ENCODE results near the gene USP38.

- no peak for TF ChIP-seq POLR2A (IDR thresholded peaks at IDR 0.05)
- TF ChIP-seq, protein P1, sequence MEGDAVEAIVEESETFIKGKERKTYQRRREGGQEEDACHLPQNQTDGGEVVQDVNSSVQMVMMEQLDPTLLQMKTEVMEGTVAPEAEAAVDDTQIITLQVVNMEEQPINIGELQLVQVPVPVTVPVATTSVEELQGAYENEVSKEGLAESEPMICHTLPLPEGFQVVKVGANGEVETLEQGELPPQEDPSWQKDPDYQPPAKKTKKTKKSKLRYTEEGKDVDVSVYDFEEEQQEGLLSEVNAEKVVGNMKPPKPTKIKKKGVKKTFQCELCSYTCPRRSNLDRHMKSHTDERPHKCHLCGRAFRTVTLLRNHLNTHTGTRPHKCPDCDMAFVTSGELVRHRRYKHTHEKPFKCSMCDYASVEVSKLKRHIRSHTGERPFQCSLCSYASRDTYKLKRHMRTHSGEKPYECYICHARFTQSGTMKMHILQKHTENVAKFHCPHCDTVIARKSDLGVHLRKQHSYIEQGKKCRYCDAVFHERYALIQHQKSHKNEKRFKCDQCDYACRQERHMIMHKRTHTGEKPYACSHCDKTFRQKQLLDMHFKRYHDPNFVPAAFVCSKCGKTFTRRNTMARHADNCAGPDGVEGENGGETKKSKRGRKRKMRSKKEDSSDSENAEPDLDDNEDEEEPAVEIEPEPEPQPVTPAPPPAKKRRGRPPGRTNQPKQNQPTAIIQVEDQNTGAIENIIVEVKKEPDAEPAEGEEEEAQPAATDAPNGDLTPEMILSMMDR (IDR thresholded peaks at IDR 0.05) = no peak
These were observed 4.8 kb downstream of the USP38 start for GRCh38 chr4:143189528-143189927.
